Measurements from ENCODE around the gene C3orf33. TPM values are rescaled to one million over a fixed set of nuclear protein-coding genes. Genes with fewer than 3 reads are reported as not detected.

The C3orf33 gene
- total RNA-seq, 1 experiment from 2014 or later = 2.1 TPM

DNA sequence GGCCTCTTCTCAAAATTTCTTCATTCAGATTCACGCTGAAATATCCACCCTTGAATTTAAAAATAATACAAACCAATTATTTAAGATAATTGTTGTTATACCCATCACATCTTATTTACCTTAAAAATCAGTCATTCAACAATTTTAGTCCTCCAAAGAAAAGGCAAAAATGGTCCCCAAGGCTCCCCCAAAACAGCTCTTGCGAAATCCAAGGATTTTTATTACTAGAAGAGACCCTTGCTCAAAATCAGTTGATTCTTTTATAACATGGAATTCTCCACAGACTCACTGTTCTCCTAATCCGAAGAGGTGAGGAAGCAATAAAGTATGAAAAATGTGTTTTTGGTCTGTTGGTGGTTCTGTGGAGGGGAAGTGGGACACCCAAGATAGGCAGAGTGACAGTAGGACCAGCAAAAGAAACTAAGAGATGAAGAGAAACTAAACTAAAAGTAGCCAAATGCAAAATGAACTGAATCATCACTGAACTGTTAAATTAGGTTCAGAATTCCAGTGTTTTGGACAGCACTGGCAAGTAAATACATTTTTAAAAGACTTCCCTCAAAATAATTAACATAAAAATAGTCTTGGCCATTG is 42.1 kb downstream of the C3orf33 start:
- H3K36me3 ChIP-seq = no peaks in the 10 kb centered on the region
- no peak overlapping the region for H3K4me3 ChIP-seq
- no peaks in the 10 kb centered on the region for H3K27me3 ChIP-seq (replicated peaks)
- no peaks in the 10 kb centered on the region for H3K4me1 ChIP-seq (replicated peaks)
- no peak for DNase-seq (ENCODE audit: low read depth in 1 of 2, low spot score in 2 of 2)
- H3K9me3 ChIP-seq (replicated peaks) = no peaks in the 10 kb centered on the region
- no peak overlapping the region for H3K27ac ChIP-seq

DNA sequence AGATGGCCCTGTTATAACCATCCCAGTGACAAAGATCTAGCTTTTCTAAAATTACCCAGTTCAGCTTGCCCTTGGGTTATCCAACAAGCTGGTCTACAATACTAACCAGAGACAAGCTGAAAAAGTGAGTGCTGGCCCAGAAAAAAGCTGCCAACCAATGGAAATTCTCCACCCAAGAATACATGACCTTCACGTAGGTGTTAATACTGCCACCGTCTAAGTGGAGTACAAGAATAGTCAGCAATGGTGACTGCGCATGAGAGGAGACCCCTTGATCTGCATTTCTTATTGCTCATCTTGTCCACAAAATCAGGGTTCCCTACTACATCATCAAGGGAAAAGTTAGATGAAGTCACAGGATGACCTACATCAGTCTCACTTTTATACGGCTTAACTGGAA is 45.4 kb downstream of the C3orf33 start:
- DNase-seq (ENCODE audit: low read depth in 1 of 2, low spot score in 2 of 2) = no peak
- H3K4me3 ChIP-seq = no peak overlapping the region
- H3K27ac ChIP-seq = no peak overlapping the region
- H3K27me3 ChIP-seq (replicated peaks) = no peaks in the 10 kb centered on the region
- H3K9me3 ChIP-seq (replicated peaks) = no peaks in the 10 kb centered on the region
- no peaks in the 10 kb centered on the region for H3K36me3 ChIP-seq
- H3K4me1 ChIP-seq (replicated peaks) = no peaks in the 10 kb centered on the region

DNA sequence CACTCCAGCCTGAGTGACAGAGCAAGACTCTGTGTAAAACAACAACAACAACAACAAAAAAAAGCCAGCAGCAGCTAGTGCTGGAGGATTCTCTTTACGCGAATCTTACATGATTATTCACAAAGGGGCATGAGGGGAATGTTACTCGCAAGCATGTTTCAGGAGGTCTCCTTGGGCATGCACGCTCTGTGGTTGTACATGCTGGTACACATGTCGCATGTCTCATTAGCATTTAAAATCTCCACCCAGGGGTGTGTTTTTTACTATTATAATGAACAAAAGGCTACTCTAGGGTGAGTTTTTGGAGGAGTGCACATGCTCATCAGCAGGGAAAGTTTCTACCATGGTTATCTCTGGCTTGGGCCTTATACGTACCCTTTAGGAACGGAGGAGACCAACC is 48.5 kb downstream of the C3orf33 start:
- Histone ChIP-seq H3K9me3 (replicated peaks) (no peaks in the 10 kb centered on the region), H3K4me3 (no peak overlapping the region), H3K4me1 (replicated peaks) (peaks cover 4% of the 10 kb centered on the region; the same call in 1 of the 2 replicates), H3K27ac (no peak overlapping the region), H3K36me3 (no peaks in the 10 kb centered on the region), H3K27me3 (replicated peaks) (no peaks in the 10 kb centered on the region)
- DNase-seq (ENCODE audit: low read depth in 1 of 2, low spot score in 2 of 2) = no peak

DNA sequence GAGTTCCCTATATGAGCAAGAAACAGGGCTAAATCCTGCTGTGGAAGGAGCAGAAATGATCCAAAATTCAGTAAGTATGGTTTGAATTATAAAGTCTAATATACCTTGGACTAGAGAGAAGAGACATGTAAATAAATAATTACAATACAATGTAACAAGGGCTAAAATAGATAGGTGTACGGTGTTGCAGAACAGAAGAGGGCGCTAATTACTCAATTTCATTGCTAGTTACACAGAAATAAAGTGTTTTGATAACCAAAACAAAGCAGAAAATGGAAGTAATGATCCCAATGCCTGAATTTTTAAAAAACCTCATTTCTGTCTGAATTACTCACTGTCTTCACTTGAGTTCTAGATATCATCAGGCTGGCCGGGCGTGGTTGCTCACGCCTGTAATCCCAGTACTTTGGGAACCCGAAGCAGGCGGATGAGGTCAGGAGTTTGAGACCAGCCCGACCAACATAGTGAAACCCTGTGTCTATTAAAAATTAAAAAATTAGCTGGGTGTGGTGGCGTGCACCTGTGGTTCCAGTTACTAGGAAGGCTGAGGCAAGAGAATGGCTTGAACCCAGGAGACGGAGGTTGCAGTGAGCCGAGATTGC is 52.9 kb downstream of the C3orf33 start:
- no peaks in the 10 kb centered on the region for H3K9me3 ChIP-seq (replicated peaks)
- no peak overlapping the region for H3K27ac ChIP-seq
- no peak for DNase-seq (ENCODE audit: low read depth in 1 of 2, low spot score in 2 of 2)
- no peaks in the 10 kb centered on the region for H3K36me3 ChIP-seq
- H3K4me3 ChIP-seq = no peak overlapping the region
- H3K4me1 ChIP-seq (replicated peaks) = peaks cover 20% of the 10 kb centered on the region
- no peaks in the 10 kb centered on the region for H3K27me3 ChIP-seq (replicated peaks)

DNA sequence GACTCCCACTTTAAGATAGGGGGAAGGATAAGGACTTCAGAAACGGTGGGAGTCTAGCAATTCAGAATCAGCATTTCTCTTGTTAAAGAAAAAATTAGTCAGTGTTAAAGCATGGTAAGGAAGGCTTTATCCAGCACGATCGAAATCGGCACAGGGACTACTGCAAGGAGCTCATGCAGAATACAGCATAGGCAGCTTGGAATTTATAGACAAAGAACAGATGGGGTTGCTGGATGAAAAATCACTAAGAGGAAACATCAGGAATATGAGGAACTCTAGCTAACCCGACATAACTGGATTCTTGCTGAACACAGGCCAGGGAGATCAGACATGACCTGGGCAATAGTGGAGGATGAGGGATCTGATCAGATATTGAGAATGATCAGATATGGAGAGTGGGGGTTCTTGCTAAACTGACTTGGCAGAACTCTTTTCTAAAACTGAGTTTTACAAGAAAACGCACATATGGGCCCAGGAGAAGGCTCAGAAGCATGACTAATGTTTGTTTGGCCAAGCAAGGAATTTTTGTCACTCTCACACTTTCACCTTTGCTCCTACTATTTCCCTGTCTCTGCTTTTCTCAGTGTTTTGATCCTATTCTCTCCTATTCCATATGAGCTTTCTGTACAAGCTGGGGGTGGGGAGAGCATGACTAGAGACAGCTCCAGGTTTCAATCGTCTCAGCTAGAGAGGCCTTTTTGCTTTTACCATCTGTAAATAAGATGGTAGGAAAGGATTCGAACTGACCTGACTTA is 57.3 kb downstream of the C3orf33 start:
- Histone ChIP-seq H3K9me3 (replicated peaks) (no peaks in the 10 kb centered on the region), H3K36me3 (no peaks in the 10 kb centered on the region), H3K4me1 (replicated peaks) (peaks cover 30% of the 10 kb centered on the region), H3K4me3 (no peak overlapping the region), H3K27ac (no peak overlapping the region), H3K27me3 (replicated peaks) (no peaks in the 10 kb centered on the region)
- DNase-seq (ENCODE audit: low read depth in 1 of 2, low spot score in 2 of 2) = no peak

DNA sequence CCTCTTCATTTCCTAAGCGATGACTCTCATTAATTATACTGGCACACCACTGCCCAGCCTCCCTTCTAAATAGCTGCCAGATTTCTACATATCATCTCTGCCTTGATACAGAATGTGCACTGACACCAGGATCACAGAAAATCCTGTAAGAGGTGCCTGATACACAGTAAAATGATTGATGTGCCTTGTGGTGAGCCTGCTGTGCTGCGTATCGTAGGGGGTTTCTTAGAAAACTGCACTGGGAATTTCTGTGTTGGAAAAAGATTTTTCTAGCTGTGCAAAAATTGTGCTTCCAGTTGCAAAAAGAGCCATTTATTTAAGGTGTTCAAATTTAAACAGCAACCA is 58.2 kb downstream of the C3orf33 start:
- Histone ChIP-seq H3K27ac (no peak overlapping the region), H3K36me3 (no peaks in the 10 kb centered on the region), H3K4me1 (replicated peaks) (peaks cover 36% of the 10 kb centered on the region), H3K27me3 (replicated peaks) (no peaks in the 10 kb centered on the region; the same call in 1 of the 2 replicates), H3K9me3 (replicated peaks) (no peaks in the 10 kb centered on the region), H3K4me3 (no peak overlapping the region)
- no peak for DNase-seq (ENCODE audit: low read depth in 1 of 2, low spot score in 2 of 2)

DNA sequence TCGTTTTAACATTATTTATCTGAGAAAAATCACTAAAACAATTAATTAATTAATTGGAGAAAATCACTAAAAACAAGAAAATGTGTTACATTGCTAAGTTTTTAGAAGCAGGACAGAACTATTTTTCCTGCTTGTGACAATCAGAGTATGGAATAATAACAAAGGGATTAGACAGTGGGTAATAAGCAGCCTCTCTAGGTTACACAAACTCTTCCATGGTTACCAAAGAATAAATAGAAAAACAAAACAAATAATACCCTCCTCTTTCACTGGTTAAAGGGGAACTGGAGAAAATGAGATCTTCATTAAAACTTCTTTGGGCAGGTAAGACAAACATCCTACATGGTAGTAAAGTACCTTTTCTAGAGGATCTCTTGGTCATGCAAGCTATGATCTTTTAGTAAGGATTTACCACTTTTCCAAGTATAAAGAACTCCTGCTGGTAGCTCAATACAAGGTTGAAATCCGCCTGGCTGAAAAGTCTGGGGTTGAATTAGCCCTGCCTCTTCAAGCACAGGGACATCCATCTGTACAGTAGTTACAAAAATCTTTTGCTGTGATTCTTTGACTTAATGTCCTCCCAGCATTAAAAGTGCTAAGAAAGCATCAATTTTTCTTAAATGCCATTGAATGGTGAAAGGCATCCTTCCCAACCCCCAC is 58.7 kb downstream of the C3orf33 start:
- H3K4me1 ChIP-seq (replicated peaks) = peaks cover 31% of the 10 kb centered on the region
- H3K27me3 ChIP-seq (replicated peaks) = no peaks in the 10 kb centered on the region; the same call in 1 of the 2 replicates
- H3K9me3 ChIP-seq (replicated peaks) = no peaks in the 10 kb centered on the region
- no peak for DNase-seq (ENCODE audit: low read depth in 1 of 2, low spot score in 2 of 2)
- no peaks in the 10 kb centered on the region for H3K36me3 ChIP-seq
- H3K4me3 ChIP-seq = no peak overlapping the region
- H3K27ac ChIP-seq = no peak overlapping the region

DNA sequence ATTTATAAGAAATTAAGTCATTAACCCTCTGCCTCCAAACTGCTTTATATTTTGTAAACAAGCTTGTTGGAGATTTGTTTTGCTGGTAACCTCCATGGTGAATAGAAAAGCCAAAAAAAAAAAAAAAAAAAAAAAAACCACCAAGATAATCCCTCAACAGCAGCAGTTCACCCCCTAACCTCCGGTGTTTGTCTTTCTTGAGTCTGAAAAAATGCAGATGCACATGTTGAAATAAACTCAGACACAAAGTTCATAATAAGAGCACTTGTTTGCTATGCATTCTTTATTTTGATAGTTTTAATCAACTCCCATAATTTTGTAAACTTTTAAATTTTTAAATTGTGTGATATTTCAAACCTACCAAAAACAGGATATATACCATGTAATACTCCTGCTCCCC is 59.4 kb downstream of the C3orf33 start:
- Histone ChIP-seq H3K36me3 (no peaks in the 10 kb centered on the region), H3K27ac (no peak overlapping the region), H3K27me3 (replicated peaks) (no peaks in the 10 kb centered on the region; the same call in 1 of the 2 replicates), H3K4me1 (replicated peaks) (peaks cover 26% of the 10 kb centered on the region), H3K4me3 (no peak overlapping the region), H3K9me3 (replicated peaks) (no peaks in the 10 kb centered on the region)
- no peak for DNase-seq (ENCODE audit: low read depth in 1 of 2, low spot score in 2 of 2)

DNA sequence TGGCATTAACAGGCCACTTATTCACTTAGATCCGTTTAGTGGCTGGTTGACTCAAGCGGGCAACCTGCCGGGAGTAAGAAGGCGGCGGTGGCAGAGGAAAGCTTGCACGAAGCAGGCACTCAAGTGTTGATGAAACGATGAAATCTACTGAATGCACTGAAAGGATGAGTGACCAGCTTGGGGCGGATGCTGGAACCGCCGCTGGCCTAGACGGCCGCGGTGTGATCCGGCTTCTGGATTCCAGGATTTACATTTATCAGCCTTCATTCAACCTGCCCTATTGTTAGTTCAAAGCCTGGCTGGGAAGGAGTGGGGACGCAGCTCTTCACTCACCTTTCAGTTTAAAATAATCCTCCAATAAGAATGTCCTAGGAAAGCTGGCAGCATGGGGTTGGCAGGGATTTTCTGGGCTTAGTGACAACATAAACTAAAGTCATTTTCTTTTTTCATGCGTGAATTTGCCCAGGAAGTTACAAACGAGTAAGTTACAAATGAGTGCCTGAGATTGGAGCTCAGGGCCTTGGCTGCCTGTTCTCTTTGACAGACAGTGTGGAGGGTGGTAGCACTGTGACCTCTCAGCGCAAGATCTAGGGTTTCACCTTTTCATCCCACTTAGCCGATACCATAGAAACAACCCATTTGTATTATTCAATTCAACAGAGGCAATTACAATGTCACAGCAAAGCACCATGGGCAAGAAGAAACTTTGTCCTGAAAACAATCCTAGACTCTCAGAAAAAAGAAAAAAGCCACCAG is 60.1 kb downstream of the C3orf33 start:
- DNase-seq (ENCODE audit: low read depth in 1 of 2, low spot score in 2 of 2) = no peak
- Histone ChIP-seq H3K4me1 (replicated peaks) (peaks cover 25% of the 10 kb centered on the region), H3K27me3 (replicated peaks) (no peaks in the 10 kb centered on the region; the same call in 1 of the 2 replicates), H3K9me3 (replicated peaks) (no peaks in the 10 kb centered on the region), H3K36me3 (no peaks in the 10 kb centered on the region), H3K27ac (no peak overlapping the region), H3K4me3 (no peak overlapping the region)

DNA sequence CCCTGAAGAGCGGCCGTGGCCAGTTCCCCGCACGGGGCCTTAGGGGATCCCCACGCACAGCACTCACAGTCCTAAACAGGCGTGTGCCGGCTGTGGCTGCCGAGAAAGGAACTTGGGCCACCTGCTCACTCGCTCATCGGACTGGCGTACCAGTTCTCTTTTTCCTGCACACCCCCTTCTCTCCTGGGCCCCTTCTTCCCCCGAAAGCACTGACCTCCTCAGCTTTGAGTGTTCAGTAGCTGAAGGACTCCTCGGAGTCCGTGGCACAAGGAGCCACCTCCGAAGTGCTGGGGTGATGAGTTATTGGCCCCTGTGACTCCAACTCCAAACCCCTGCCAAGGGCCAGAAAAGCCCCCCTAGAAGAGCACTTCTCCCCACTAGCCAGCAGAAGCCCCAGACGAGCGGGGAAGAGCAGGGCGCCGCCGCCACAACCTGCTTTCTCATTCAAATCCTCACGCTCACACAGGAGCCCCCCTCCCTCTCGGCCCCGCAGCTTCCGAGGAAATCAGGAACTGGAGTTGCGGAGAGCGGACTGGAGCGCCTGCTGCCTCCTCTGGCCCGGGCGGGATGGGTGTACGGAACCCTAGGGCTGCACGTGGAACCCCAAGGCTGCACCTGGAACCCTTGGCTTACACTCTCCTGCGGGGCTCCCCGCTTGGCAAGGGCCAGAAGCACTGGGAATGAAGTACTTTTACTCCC is 61.3 kb downstream of the C3orf33 start, which contains the start of gene PLCH1:
TSS of gene PLCH1 (minus strand) at position 446 of the 699 bp plus-strand sequence. CDS start 40,847 bp downstream, outside the sequence.
- H3K9me3 ChIP-seq (replicated peaks) = no peaks in the 10 kb centered on the region
- H3K27ac ChIP-seq = no peak within 1 kb of the TSS
- DNase-seq (ENCODE audit: low read depth in 1 of 2, low spot score in 2 of 2) = peak; percentile 24 to 48

DNA sequence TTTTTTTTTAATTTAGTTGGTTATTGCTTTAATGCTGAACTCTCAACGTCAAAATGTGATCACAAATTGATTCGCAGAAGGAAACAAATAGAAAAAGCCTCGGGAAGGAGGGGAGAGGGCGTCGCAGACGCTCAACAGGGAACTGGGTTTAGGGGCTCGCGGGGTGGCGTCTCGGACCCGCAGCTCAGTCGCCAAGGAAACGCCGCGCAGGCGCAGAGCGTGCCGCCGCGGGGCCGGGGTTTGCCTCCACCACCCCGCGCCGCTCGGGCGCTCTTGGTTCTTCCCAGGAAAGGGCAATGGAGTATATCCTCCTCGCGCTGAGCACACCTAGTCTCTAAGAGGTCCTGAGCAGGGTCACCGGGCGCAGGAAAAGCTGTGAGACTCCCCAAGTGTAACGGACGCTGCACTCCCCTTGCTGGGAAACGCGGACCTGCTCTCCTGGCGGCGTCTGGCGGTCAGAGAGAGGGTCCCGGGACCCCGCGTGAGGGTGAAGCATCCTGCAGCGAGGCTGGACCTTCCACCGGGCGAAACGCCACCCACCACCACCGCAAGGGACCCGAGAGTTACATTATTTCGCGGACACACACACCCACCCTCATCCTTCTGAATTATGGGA is 62.0 kb downstream of the C3orf33 start:
- peak overlapping the region; percentile 46 for H3K4me3 ChIP-seq
- no peaks in the 10 kb centered on the region; the same call in 1 of the 2 replicates for H3K27me3 ChIP-seq (replicated peaks)
- no peaks in the 10 kb centered on the region for H3K36me3 ChIP-seq
- H3K27ac ChIP-seq = no peak overlapping the region
- H3K4me1 ChIP-seq (replicated peaks) = peaks cover 30% of the 10 kb centered on the region
- H3K9me3 ChIP-seq (replicated peaks) = no peaks in the 10 kb centered on the region
- DNase-seq (ENCODE audit: low read depth in 1 of 2, low spot score in 2 of 2) = peak; percentile 36 to 48

More for the DNA sequence above, 61.3 kb downstream of the C3orf33 start, which contains the start of gene PLCH1:
- peak within 1 kb of the TSS; percentile 46 for H3K4me3 ChIP-seq
- peaks cover 25% of the 10 kb centered on the region for H3K4me1 ChIP-seq (replicated peaks)
- H3K36me3 ChIP-seq = no peaks in the 10 kb centered on the region
- no peaks in the 10 kb centered on the region; the same call in 1 of the 2 replicates for H3K27me3 ChIP-seq (replicated peaks)

DNA sequence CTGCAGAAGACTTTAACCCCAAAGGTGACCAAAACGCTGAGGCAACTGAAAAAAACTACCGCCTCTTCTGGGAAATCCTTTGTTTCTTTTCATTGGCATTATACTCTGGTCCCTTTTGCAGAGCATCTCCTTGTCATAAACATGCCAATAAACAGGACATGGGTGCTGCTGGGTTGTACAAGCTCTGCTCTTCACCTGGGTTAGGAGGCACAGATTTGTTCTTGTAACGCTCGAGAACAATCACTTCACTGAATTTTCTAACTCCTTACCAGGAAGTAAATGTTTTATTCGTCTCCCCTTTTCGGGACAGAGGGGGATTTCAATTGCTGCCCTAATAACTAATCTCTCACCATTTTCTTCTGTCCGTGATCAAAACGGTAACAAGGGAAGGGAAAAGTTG is 62.5 kb downstream of the C3orf33 start:
- Histone ChIP-seq H3K9me3 (replicated peaks) (no peaks in the 10 kb centered on the region), H3K4me3 (peak overlapping the region; percentile 46), H3K36me3 (no peaks in the 10 kb centered on the region), H3K27ac (no peak overlapping the region), H3K4me1 (replicated peaks) (peaks cover 28% of the 10 kb centered on the region), H3K27me3 (replicated peaks) (no peaks in the 10 kb centered on the region; the same call in 1 of the 2 replicates)
- DNase-seq (ENCODE audit: low read depth in 1 of 2, low spot score in 2 of 2) = no peak
